K562 (cell line): Measurements from ENCODE around the gene GLTP. TPM values are rescaled to one million over a fixed set of nuclear protein-coding genes. Genes with fewer than 3 reads are reported as not detected.

Experiments used
- CAMTA2 ChIP-seq: fragments of 250-450 bp; sonication (Bioruptor Pico); conservative IDR thresholded peaks from 2 replicates; pipeline ENCODE4 v1.5.1; 2022
- GATA2 ChIP-seq: sonication (generic); formaldehyde crosslinking; IDR thresholded peaks from 2 replicates; pipeline ENCODE4 v1.4.0; 2020; ENCODE audit warnings: mild to moderate bottlenecking, missing genetic modification reagents
- KLF16 ChIP-seq: IDR thresholded peaks from 2 replicates; pipeline ENCODE4 v1.6.1; 2016; ENCODE audit warnings: antibody characterized with exemption
- LEF1 ChIP-seq: fragments of 450-650 bp; IDR thresholded peaks from 2 replicates; pipeline ENCODE4 v1.6.1; 2016; ENCODE audit warnings: mild to moderate bottlenecking
- MCM2 ChIP-seq: fragments of 450-650 bp; IDR thresholded peaks from 2 replicates; pipeline ENCODE4 v1.6.1; 2017; ENCODE audit warnings: low read depth, mild to moderate bottlenecking
- NRF1 ChIP-seq, 2 experiments: fragments of 450-650 bp; IDR thresholded peaks in 1 of 2; conservative IDR thresholded peaks in 1 of 2; 2 replicates each; pipeline ENCODE4 v1.6.1; 2014; ENCODE audit warnings: mild to moderate bottlenecking in 2 of 2
- PPARD ChIP-seq: fragments of 250-450 bp; sonication (Bioruptor Pico); IDR thresholded peaks from 2 replicates; pipeline ENCODE4 v1.8.0; 2022; ENCODE audit warnings: inconsistent platforms, mild to moderate bottlenecking, moderate library complexity
- RB1 ChIP-seq: fragments of 450-650 bp; IDR thresholded peaks from 2 replicates; pipeline ENCODE4 v1.6.1; 2017; ENCODE audit warnings: low read depth, mild to moderate bottlenecking
- SMARCA4 ChIP-seq: fragments of 450-650 bp; IDR thresholded peaks from 2 replicates; pipeline ENCODE4 v1.6.1; 2016
- SRSF9 ChIP-seq: fragments of 200-400 bp; formaldehyde crosslinking; IDR thresholded peaks from 2 replicates; pipeline ENCODE4 v1.6.1; 2017; ENCODE audit warnings: low read depth, low read length, borderline replicate concordance
- ZNF282 ChIP-seq: sonication (generic); formaldehyde crosslinking; IDR thresholded peaks from 2 replicates; pipeline ENCODE4 v1.8.1; 2023; ENCODE audit warnings: missing genetic modification reagents
- ZNF76 ChIP-seq: fragments of 250-450 bp; sonication (Bioruptor Pico); IDR thresholded peaks from 2 replicates; pipeline ENCODE4 v1.4.0; 2020; ENCODE audit warnings: mild to moderate bottlenecking, moderate library complexity, borderline replicate concordance
- ZNF778 ChIP-seq: fragments of 450-650 bp; formaldehyde crosslinking; IDR thresholded peaks from 2 replicates; pipeline ENCODE4 v1.4.0; 2020; ENCODE audit warnings: mild to moderate bottlenecking, moderate library complexity
- polyA plus RNA-seq, 8 experiments: library from polyadenylated mRNA; depleted of rRNA in 4 of 8; stranded (reverse) in 5 of 8; unstranded in 3 of 8; fragments of >200 nt; fragmentation: Nextera tagmentation in 2 of 8; fragmentation: Illumina TruSeq in 1 of 8; extraction: Ambion mirVana in 2 of 8; extraction: Trizol in 1 of 8; gene quantifications; 2 replicates each; pipeline versions ENCODE4 v1.2.1 to v1.2.3, GENCODE V29; 2011 to 2014; ENCODE audit warnings: inconsistent platforms in 1 of 8, missing spikeins in 1 of 8
- total RNA-seq, 7 experiments: library from RNA; depleted of rRNA in 6 of 7; stranded (reverse); fragments of >200 nt in 6 of 7; fragmentation: Illumina TruSeq in 2 of 7; extraction: Trizol in 2 of 7; gene quantifications; 2 replicates each; pipeline versions ENCODE4 v1.2.1 to v1.2.3, GENCODE V29; 2011 to 2021; ENCODE audit warnings: low replicate concordance in 1 of 7
- TF ChIP-seq, protein P1 (sequence below): IDR thresholded peaks from 2 replicates; pipeline ENCODE4 v1.6.1; 2016; ENCODE audit warnings: missing genetic modification characterization, missing compliant biosample characterization
- TF ChIP-seq, protein P2 (sequence below): fragments of 200-800 bp; sonication (Bioruptor generic); IDR thresholded peaks from 2 replicates; pipeline ENCODE4 v1.6.1; 2017; ENCODE audit warnings: missing genetic modification characterization, missing compliant biosample characterization
- TF ChIP-seq, protein P3 (sequence below): sonication (generic); formaldehyde crosslinking; IDR thresholded peaks from 2 replicates; pipeline ENCODE4 v1.8.0; 2023; ENCODE audit warnings: mild to moderate bottlenecking, missing genetic modification reagents
- TF ChIP-seq, protein P4 (sequence below): sonication (generic); formaldehyde crosslinking; IDR thresholded peaks from 2 replicates; pipeline ENCODE4 v1.8.1; 2023; ENCODE audit warnings: mild to moderate bottlenecking, missing genetic modification reagents
- TF ChIP-seq, protein P5 (sequence below): IDR thresholded peaks from 3 replicates; pipeline ENCODE4 v1.6.1; 2011; ENCODE audit warnings: borderline replicate concordance, mild to moderate bottlenecking, moderate library complexity; ENCODE audit not compliant: insufficient read length; ENCODE audit errors: extremely low read depth

The GLTP gene
- total and polyA plus RNA-seq, 9 of the 15 experiments (the other 6 are each of a cell fraction or from before 2014, with no cell fraction given) = 4.4 to 8.3 (median 6.1) TPM

DNA sequence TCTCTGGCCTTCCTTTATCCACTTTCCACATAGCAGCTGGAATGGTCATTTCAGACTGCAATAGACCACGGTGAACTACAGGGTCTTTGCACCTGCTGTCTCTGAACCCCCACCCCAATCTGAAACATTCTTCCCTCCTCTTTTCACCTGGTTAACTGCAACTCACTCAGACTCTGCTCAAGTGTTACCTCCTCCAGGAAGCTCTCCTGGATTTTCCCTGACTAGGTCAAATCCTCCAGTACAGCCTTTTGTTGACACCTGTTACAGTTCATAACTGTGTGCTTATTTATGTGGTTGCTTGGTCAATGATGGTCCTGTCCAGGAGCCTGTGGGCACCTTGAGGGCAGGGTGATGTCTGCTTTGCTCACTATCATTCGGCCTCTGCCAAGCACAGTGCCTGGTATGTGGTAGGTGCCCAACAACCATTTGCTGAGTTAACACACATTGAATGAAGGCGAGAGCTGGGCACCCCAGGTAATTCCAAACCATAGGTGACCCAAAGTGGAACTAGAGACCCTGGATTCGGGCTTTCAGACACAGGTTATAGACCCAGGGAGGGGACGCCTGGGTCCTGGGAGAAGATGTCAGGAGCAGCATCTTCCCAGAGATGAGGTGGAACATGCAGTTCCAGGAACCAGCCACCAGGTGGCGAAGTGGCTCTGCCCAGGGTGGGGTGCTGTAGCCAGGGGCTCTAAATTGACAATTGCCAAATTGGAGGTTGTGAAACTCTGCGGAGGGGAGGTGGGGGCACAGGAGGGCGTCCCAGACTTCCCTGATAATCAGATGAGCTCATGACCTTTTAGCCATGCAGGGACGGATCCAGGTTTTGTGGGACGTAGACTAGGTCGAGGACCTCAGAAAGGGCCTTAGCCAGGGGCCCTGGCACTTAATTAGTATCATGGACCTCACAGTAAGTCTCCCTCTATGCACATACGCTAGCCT is 75.2 kb downstream of the GLTP start (continued):
- TF ChIP-seq ZNF76 (no peak), ZNF282 (CRISPR knock-in tag) (no peak), RB1 (no peak), KLF16 (peak; percentile 30; the same call in 1 of the 2 replicates), NRF1 (conservative IDR thresholded peaks at IDR 0.05 in 1 of 2, IDR thresholded peaks at IDR 0.05 in 1 of 2) (peak in 1 of 2 experiments; percentile 23; a peak in 1 of 4 replicates), CAMTA2 (CRISPR knock-in tag) (no peak), PPARD (no peak), ZNF778 (CRISPR knock-in tag) (no peak), SMARCA4 (no peak), GATA2 (CRISPR knock-in tag) (no peak), MCM2 (no peak), LEF1 (no peak), SRSF9 (no peak)
- TF ChIP-seq, protein P1, sequence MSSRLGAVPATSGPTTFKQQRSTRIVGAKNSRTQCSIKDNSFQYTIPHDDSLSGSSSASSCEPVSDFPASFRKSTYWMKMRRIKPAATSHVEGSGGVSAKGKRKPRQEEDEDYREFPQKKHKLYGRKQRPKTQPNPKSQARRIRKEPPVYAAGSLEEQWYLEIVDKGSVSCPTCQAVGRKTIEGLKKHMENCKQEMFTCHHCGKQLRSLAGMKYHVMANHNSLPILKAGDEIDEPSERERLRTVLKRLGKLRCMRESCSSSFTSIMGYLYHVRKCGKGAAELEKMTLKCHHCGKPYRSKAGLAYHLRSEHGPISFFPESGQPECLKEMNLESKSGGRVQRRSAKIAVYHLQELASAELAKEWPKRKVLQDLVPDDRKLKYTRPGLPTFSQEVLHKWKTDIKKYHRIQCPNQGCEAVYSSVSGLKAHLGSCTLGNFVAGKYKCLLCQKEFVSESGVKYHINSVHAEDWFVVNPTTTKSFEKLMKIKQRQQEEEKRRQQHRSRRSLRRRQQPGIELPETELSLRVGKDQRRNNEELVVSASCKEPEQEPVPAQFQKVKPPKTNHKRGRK (tag) = no peak
- TF ChIP-seq, protein P2, sequence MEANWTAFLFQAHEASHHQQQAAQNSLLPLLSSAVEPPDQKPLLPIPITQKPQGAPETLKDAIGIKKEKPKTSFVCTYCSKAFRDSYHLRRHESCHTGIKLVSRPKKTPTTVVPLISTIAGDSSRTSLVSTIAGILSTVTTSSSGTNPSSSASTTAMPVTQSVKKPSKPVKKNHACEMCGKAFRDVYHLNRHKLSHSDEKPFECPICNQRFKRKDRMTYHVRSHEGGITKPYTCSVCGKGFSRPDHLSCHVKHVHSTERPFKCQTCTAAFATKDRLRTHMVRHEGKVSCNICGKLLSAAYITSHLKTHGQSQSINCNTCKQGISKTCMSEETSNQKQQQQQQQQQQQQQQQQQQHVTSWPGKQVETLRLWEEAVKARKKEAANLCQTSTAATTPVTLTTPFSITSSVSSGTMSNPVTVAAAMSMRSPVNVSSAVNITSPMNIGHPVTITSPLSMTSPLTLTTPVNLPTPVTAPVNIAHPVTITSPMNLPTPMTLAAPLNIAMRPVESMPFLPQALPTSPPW (CRISPR knock-in tag) = peak; percentile 32; the same call in 1 of the 2 replicates
- TF ChIP-seq, protein P3, sequence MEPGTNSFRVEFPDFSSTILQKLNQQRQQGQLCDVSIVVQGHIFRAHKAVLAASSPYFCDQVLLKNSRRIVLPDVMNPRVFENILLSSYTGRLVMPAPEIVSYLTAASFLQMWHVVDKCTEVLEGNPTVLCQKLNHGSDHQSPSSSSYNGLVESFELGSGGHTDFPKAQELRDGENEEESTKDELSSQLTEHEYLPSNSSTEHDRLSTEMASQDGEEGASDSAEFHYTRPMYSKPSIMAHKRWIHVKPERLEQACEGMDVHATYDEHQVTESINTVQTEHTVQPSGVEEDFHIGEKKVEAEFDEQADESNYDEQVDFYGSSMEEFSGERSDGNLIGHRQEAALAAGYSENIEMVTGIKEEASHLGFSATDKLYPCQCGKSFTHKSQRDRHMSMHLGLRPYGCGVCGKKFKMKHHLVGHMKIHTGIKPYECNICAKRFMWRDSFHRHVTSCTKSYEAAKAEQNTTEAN (CRISPR knock-in tag) = no peak
- TF ChIP-seq, protein P4, sequence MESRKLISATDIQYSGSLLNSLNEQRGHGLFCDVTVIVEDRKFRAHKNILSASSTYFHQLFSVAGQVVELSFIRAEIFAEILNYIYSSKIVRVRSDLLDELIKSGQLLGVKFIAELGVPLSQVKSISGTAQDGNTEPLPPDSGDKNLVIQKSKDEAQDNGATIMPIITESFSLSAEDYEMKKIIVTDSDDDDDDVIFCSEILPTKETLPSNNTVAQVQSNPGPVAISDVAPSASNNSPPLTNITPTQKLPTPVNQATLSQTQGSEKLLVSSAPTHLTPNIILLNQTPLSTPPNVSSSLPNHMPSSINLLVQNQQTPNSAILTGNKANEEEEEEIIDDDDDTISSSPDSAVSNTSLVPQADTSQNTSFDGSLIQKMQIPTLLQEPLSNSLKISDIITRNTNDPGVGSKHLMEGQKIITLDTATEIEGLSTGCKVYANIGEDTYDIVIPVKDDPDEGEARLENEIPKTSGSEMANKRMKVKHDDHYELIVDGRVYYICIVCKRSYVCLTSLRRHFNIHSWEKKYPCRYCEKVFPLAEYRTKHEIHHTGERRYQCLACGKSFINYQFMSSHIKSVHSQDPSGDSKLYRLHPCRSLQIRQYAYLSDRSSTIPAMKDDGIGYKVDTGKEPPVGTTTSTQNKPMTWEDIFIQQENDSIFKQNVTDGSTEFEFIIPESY = no peak
- TF ChIP-seq, protein P5, sequence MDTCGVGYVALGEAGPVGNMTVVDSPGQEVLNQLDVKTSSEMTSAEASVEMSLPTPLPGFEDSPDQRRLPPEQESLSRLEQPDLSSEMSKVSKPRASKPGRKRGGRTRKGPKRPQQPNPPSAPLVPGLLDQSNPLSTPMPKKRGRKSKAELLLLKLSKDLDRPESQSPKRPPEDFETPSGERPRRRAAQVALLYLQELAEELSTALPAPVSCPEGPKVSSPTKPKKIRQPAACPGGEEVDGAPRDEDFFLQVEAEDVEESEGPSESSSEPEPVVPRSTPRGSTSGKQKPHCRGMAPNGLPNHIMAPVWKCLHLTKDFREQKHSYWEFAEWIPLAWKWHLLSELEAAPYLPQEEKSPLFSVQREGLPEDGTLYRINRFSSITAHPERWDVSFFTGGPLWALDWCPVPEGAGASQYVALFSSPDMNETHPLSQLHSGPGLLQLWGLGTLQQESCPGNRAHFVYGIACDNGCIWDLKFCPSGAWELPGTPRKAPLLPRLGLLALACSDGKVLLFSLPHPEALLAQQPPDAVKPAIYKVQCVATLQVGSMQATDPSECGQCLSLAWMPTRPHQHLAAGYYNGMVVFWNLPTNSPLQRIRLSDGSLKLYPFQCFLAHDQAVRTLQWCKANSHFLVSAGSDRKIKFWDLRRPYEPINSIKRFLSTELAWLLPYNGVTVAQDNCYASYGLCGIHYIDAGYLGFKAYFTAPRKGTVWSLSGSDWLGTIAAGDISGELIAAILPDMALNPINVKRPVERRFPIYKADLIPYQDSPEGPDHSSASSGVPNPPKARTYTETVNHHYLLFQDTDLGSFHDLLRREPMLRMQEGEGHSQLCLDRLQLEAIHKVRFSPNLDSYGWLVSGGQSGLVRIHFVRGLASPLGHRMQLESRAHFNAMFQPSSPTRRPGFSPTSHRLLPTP = no peak
